HEK293 (cell line): ENCODE data around the gene ZNF564.

ENCODE experiments used
- CTCF ChIA-PET: fragments of 350-600 bp; formaldehyde crosslinking; extraction: SDS; loops from one replicate; lab custom pipeline; 2021; ENCODE audit warnings: antibody characterized with exemption; lab: Yijun Ruan, JAX
- POLR2A ChIA-PET: fragments of 300-600 bp; formaldehyde crosslinking; extraction: SDS; loops from one replicate; lab custom pipeline; 2020; ENCODE audit warnings: antibody characterized with exemption, inconsistent platforms; lab: Yijun Ruan, JAX
- H3K27ac ChIP-seq: fragments of 200-500 bp; sonication (Bioruptor generic); 2 replicates; pipeline ENCODE4 v1.5.1; 2014; ENCODE audit warnings: low read depth, low read length, control low read depth, inconsistent platforms; ENCODE audit errors: extremely low read depth
- H3K36me3 ChIP-seq, 2 experiments: fragments of 200-500 bp in 1 of 2; sonication (Bioruptor generic) in 1 of 2; 1 replicate in 1 of 2; 2 replicates in 1 of 2; pipeline ENCODE4 v1.5.1; 2014 to 2017; ENCODE audit warnings: inconsistent platforms in 2 of 2, low read length in 2 of 2; ENCODE audit not compliant: control insufficient read depth in 2 of 2, insufficient read depth in 1 of 2
- H3K4me1 ChIP-seq: fragments of 200-500 bp; sonication (Bioruptor generic); 2 replicates; pipeline ENCODE4 v1.5.1; 2014; ENCODE audit warnings: mild to moderate bottlenecking, low read length, inconsistent platforms; ENCODE audit not compliant: control insufficient read depth, insufficient read depth
- H3K4me3 ChIP-seq: 2 replicates; pipeline ENCODE4 v1.5.1; 2011; ENCODE audit warnings: low read depth, mild to moderate bottlenecking, control low read depth, low read length, moderate library complexity
- H3K9me3 ChIP-seq: fragments of 200-500 bp; sonication (Bioruptor generic); 2 replicates; pipeline ENCODE4 v1.5.1; 2014; ENCODE audit warnings: low read depth, low read length, inconsistent platforms; ENCODE audit not compliant: control insufficient read depth, insufficient read depth
- KLF16 ChIP-seq: fragments of 450-650 bp; formaldehyde crosslinking; IDR thresholded peaks from 2 replicates; pipeline ENCODE4 v1.5.1; 2017; ENCODE audit warnings: missing biosample characterization, missing genetic modification characterization
- MEIS1 ChIP-seq: sonication (generic); formaldehyde crosslinking; IDR thresholded peaks from 2 replicates; pipeline ENCODE4 v1.8.1; 2022; ENCODE audit warnings: missing genetic modification reagents, mild to moderate bottlenecking, borderline replicate concordance
- REPIN1 ChIP-seq: fragments of 450-650 bp; formaldehyde crosslinking; IDR thresholded peaks from 2 replicates; pipeline ENCODE4 v1.5.1; 2017; ENCODE audit warnings: missing biosample characterization, missing genetic modification characterization, low read depth
- ZFP41 ChIP-seq: fragments of 450-650 bp; formaldehyde crosslinking; IDR thresholded peaks from 2 replicates; pipeline ENCODE4 v1.5.1; 2016; ENCODE audit warnings: missing biosample characterization, missing genetic modification characterization, borderline replicate concordance
- ZNF146 ChIP-seq: fragments of 450-650 bp; formaldehyde crosslinking; IDR thresholded peaks from 2 replicates; pipeline ENCODE4 v1.5.1; 2016; ENCODE audit warnings: missing biosample characterization, missing genetic modification characterization
- ZNF221 ChIP-seq: fragments of 450-650 bp; formaldehyde crosslinking; IDR thresholded peaks from 2 replicates; pipeline ENCODE4 v1.5.1; 2017; ENCODE audit warnings: missing biosample characterization, missing genetic modification characterization, borderline replicate concordance
- ZNF248 ChIP-seq: fragments of 450-650 bp; formaldehyde crosslinking; IDR thresholded peaks from 2 replicates; pipeline ENCODE4 v1.5.1; 2017; ENCODE audit warnings: missing biosample characterization, missing genetic modification characterization
- ZNF274 ChIP-seq, 2 experiments: fragments of 200-500 bp in 1 of 2; fragments of 450-650 bp in 1 of 2; sonication (Bioruptor generic) in 1 of 2; formaldehyde crosslinking in 1 of 2; IDR thresholded peaks; 2 replicates each; pipeline versions ENCODE4 v1.5.1 to v1.6.1; 2014 to 2016; ENCODE audit warnings: borderline replicate concordance in 1 of 2, inconsistent platforms in 1 of 2, low read length in 1 of 2, missing biosample characterization in 1 of 2, missing genetic modification characterization in 1 of 2
- ZNF335 ChIP-seq: fragments of 450-650 bp; formaldehyde crosslinking; conservative IDR thresholded peaks from 2 replicates; pipeline ENCODE4 v1.5.1; 2016; ENCODE audit warnings: missing biosample characterization, missing genetic modification characterization
- ZNF404 ChIP-seq: fragments of 450-650 bp; formaldehyde crosslinking; IDR thresholded peaks from 2 replicates; pipeline ENCODE4 v1.5.1; 2017; ENCODE audit warnings: missing biosample characterization, missing genetic modification characterization
- ZNF473 ChIP-seq: fragments of 450-650 bp; formaldehyde crosslinking; IDR thresholded peaks from 2 replicates; pipeline ENCODE4 v1.5.1; 2017; ENCODE audit warnings: missing biosample characterization, missing genetic modification characterization
- ZNF510 ChIP-seq: fragments of 450-650 bp; formaldehyde crosslinking; IDR thresholded peaks from 2 replicates; pipeline ENCODE4 v1.5.1; 2018; ENCODE audit warnings: mild to moderate bottlenecking, missing genetic modification characterization, missing biosample characterization; ENCODE audit not compliant: insufficient replicate concordance
- ZNF555 ChIP-seq: fragments of 450-650 bp; formaldehyde crosslinking; conservative IDR thresholded peaks from 2 replicates; pipeline ENCODE4 v1.5.1; 2017; ENCODE audit warnings: missing biosample characterization, mild to moderate bottlenecking, missing genetic modification characterization, inconsistent platforms
- ZNF621 ChIP-seq: fragments of 450-650 bp; formaldehyde crosslinking; IDR thresholded peaks from 2 replicates; pipeline ENCODE4 v1.5.1; 2017; ENCODE audit warnings: missing biosample characterization, missing genetic modification characterization
- ZNF654 ChIP-seq: fragments of 450-650 bp; formaldehyde crosslinking; IDR thresholded peaks from 2 replicates; pipeline ENCODE4 v1.5.1; 2016; ENCODE audit warnings: low read depth, missing biosample characterization, missing genetic modification characterization
- ZNF664 ChIP-seq: fragments of 450-650 bp; formaldehyde crosslinking; IDR thresholded peaks from 2 replicates; pipeline ENCODE4 v1.5.1; 2016; ENCODE audit warnings: missing biosample characterization, missing genetic modification characterization
- ZNF701 ChIP-seq: fragments of 450-650 bp; formaldehyde crosslinking; IDR thresholded peaks from 2 replicates; pipeline ENCODE4 v1.5.1; 2016; ENCODE audit warnings: missing biosample characterization, missing genetic modification characterization
- TF ChIP-seq, protein P1 (sequence below): fragments of 450-650 bp; formaldehyde crosslinking; IDR thresholded peaks from 2 replicates; pipeline ENCODE4 v1.5.1; 2016; ENCODE audit warnings: missing biosample characterization, missing genetic modification characterization, borderline replicate concordance
- TF ChIP-seq, protein P2 (sequence below): fragments of 450-650 bp; formaldehyde crosslinking; IDR thresholded peaks from 2 replicates; pipeline ENCODE4 v1.5.1; 2016; ENCODE audit warnings: missing biosample characterization, missing genetic modification characterization
- TF ChIP-seq, protein P3 (sequence below): fragments of 450-650 bp; formaldehyde crosslinking; IDR thresholded peaks from 2 replicates; pipeline ENCODE4 v1.5.1; 2016; ENCODE audit warnings: missing biosample characterization, missing genetic modification characterization

Gene ZNF564

DNA sequence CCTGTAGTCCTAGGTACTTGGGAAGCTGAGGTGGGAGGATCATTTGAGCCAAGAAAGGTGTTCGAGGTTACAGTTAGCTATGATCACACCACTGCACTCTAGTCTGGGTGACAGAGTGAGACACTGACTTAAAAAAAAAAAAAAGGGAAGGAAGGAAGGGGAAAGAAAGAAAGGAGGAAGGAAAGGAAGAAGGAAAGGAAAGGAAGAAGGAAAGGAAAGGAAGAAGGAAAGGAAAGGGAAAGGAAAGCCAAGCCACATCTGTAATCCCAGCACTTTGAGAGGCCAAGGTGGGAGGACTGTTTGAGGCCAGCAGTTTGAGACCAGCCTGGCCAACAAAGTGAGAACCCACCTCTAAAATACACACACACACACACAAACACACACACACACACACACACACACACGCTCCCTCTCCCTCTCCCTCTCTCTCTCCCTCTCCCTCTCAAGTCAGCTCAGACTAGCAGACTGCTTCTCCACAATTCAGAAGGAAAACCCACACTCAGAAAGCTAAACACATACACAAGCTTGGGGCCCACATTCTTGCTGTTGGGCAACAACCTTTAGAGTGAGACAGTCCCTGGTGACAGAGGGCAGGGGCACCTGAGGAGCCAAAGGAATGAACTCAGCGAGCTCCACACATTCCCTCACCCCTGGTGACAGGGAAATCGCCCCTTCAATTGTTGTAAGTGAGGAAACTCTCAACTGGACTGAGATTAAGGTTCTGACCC is 69.3 kb downstream of the ZNF564 start (continued):
- TF ChIP-seq, protein P1, sequence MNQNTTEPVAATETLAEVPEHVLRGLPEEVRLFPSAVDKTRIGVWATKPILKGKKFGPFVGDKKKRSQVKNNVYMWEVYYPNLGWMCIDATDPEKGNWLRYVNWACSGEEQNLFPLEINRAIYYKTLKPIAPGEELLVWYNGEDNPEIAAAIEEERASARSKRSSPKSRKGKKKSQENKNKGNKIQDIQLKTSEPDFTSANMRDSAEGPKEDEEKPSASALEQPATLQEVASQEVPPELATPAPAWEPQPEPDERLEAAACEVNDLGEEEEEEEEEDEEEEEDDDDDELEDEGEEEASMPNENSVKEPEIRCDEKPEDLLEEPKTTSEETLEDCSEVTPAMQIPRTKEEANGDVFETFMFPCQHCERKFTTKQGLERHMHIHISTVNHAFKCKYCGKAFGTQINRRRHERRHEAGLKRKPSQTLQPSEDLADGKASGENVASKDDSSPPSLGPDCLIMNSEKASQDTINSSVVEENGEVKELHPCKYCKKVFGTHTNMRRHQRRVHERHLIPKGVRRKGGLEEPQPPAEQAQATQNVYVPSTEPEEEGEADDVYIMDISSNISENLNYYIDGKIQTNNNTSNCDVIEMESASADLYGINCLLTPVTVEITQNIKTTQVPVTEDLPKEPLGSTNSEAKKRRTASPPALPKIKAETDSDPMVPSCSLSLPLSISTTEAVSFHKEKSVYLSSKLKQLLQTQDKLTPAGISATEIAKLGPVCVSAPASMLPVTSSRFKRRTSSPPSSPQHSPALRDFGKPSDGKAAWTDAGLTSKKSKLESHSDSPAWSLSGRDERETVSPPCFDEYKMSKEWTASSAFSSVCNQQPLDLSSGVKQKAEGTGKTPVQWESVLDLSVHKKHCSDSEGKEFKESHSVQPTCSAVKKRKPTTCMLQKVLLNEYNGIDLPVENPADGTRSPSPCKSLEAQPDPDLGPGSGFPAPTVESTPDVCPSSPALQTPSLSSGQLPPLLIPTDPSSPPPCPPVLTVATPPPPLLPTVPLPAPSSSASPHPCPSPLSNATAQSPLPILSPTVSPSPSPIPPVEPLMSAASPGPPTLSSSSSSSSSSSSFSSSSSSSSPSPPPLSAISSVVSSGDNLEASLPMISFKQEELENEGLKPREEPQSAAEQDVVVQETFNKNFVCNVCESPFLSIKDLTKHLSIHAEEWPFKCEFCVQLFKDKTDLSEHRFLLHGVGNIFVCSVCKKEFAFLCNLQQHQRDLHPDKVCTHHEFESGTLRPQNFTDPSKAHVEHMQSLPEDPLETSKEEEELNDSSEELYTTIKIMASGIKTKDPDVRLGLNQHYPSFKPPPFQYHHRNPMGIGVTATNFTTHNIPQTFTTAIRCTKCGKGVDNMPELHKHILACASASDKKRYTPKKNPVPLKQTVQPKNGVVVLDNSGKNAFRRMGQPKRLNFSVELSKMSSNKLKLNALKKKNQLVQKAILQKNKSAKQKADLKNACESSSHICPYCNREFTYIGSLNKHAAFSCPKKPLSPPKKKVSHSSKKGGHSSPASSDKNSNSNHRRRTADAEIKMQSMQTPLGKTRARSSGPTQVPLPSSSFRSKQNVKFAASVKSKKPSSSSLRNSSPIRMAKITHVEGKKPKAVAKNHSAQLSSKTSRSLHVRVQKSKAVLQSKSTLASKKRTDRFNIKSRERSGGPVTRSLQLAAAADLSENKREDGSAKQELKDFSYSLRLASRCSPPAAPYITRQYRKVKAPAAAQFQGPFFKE = no peak
- no peak for TF ChIP-seq ZNF510 (tag by site-specific recombination)
- no peak for TF ChIP-seq ZFP41 (tag by site-specific recombination)
- TF ChIP-seq, protein P2, sequence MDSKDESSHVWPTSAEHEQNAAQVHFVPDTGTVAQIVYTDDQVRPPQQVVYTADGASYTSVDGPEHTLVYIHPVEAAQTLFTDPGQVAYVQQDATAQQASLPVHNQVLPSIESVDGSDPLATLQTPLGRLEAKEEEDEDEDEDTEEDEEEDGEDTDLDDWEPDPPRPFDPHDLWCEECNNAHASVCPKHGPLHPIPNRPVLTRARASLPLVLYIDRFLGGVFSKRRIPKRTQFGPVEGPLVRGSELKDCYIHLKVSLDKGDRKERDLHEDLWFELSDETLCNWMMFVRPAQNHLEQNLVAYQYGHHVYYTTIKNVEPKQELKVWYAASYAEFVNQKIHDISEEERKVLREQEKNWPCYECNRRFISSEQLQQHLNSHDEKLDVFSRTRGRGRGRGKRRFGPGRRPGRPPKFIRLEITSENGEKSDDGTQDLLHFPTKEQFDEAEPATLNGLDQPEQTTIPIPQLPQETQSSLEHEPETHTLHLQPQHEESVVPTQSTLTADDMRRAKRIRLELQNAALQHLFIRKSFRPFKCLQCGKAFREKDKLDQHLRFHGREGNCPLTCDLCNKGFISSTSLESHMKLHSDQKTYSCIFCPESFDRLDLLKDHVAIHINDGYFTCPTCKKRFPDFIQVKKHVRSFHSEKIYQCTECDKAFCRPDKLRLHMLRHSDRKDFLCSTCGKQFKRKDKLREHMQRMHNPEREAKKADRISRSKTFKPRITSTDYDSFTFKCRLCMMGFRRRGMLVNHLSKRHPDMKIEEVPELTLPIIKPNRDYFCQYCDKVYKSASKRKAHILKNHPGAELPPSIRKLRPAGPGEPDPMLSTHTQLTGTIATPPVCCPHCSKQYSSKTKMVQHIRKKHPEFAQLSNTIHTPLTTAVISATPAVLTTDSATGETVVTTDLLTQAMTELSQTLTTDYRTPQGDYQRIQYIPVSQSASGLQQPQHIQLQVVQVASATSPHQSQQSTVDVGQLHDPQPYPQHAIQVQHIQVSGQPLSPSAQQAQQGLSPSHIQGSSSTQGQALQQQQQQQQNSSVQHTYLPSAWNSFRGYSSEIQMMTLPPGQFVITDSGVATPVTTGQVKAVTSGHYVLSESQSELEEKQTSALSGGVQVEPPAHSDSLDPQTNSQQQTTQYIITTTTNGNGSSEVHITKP = no peak
- no peak for TF ChIP-seq ZNF146 (tag by site-specific recombination)
- no peak for TF ChIP-seq ZNF248 (tag by site-specific recombination)

DNA sequence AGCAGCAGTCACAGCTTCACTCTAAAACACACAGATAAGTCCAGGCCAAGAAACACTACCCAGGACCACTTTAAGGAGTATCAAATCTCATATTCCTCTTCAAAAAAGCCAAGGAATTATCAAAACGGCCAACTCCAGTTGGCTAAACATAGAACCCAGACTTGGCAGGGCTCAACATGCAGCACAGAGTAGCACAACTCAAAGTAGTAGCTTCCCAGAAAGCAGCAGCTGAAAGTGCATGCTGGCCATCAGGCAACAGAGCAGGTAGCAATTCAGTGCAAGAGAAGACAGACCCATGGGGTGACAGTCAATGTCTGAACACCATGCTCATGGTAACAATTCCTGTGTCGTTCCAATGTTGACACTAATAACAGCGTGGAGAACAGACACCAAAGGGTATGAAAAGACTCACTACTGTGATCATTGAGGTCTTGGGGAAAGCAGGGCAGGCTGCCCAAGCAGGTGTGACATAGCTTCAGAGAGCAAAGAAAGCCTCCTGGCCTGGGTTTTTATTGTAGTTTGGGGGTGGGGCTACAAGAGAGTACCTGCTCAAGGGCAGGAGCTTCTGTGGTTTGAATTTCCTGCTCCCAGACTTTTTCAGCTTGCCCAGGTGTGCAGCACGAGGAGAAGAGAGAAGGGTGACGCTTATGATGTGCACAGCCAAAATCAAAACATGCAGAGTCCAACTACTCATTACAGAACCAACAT is 72.9 kb downstream of the ZNF564 start:
- no peaks in the 10 kb centered on the region; a peak in 1 of 3 replicates for H3K36me3 ChIP-seq
- ChIA-PET CTCF (interaction anchor here (0.6 to 0.7 kb wide), 2 partner anchors 682 to 927 kb away, joined by 3 read pairs; no protein-coding TSS in a partner anchor), POLR2A (no interaction called here)
- no peak for TF ChIP-seq ZNF221
- TF ChIP-seq ZNF701 (tag by site-specific recombination) = no peak
- no peak for TF ChIP-seq REPIN1 (tag by site-specific recombination)
- TF ChIP-seq, protein P3, sequence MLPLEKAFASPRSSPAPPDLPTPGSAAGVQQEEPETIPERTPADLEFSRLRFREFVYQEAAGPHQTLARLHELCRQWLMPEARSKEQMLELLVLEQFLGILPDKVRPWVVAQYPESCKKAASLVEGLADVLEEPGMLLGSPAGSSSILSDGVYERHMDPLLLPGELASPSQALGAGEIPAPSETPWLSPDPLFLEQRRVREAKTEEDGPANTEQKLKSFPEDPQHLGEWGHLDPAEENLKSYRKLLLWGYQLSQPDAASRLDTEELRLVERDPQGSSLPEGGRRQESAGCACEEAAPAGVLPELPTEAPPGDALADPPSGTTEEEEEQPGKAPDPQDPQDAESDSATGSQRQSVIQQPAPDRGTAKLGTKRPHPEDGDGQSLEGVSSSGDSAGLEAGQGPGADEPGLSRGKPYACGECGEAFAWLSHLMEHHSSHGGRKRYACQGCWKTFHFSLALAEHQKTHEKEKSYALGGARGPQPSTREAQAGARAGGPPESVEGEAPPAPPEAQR (tag by site-specific recombination) = no peak
- no peak for TF ChIP-seq ZNF335 (tag by site-specific recombination)
- TF ChIP-seq KLF16 (tag by site-specific recombination) = no peak
- TF ChIP-seq ZNF274 (IDR thresholded peaks at IDR 0.05; ENCODE audit: low read length) = no peak
- TF ChIP-seq ZNF274 (tag by site-specific recombination; IDR thresholded peaks at IDR 0.05; ENCODE audit: borderline replicate concordance) = no peak
- TF ChIP-seq ZNF473 (tag by site-specific recombination) = no peak
- TF ChIP-seq ZNF664 (tag by site-specific recombination) = no peak
- no peak for TF ChIP-seq ZNF555
- no peak for TF ChIP-seq MEIS1 (CRISPR knock-in tag)
- no peak for TF ChIP-seq ZNF621 (tag by site-specific recombination)
- no peak for TF ChIP-seq ZNF654 (tag by site-specific recombination)
- TF ChIP-seq ZNF404 = no peak
- H3K27ac ChIP-seq = no peak overlapping the region
- no peaks in the 10 kb centered on the region for H3K4me1 ChIP-seq
- H3K9me3 ChIP-seq = no peaks in the 10 kb centered on the region; the same call in 1 of the 2 replicates
- no peak overlapping the region for H3K4me3 ChIP-seq
